HFF-Myc (cell line): ENCODE measurements around the gene MCEMP1.

Experiments
- DNase-seq: peaks from one replicate; pipeline ENCODE4 v3.0.0-alpha.2; 2011; ENCODE audit warnings: low read depth; ENCODE audit errors: extremely low read depth
- H3K4me3 ChIP-seq: replicated peaks from 2 replicates; pipeline ENCODE4 v1.5.1; 2011; ENCODE audit warnings: low read depth, mild to moderate bottlenecking, control low read depth, low read length
- CTCF ChIP-seq: IDR thresholded peaks from 2 replicates; pipeline ENCODE4 v1.5.1; 2012; ENCODE audit warnings: mild to moderate bottlenecking, low read depth, low read length, control low read depth; ENCODE audit errors: missing control alignments

Gene MCEMP1

GRCh38 chr19:7644550-7644877 lies 32.4 kb upstream of the MCEMP1 start:
- no peak for DNase-seq
- TF ChIP-seq CTCF = no peak
- H3K4me3 ChIP-seq = no peak overlapping the region

GRCh38 chr19:7645163-7645562 lies 31.7 kb upstream of the MCEMP1 start:
- no peak for DNase-seq
- TF ChIP-seq CTCF = no peak
- no peak overlapping the region for H3K4me3 ChIP-seq

- no peak for DNase-seq
- no peak for TF ChIP-seq CTCF
- H3K4me3 ChIP-seq = no peak overlapping the region
Measured at GRCh38 chr19:7645656-7646425, 31.0 kb upstream of the MCEMP1 start.

- H3K4me3 ChIP-seq = no peak overlapping the region
- DNase-seq = no peak
- no peak for TF ChIP-seq CTCF
Measured at GRCh38 chr19:7646426-7646700, 30.5 kb upstream of the MCEMP1 start.

GRCh38 chr19:7647156-7647555 lies 29.7 kb upstream of the MCEMP1 start:
- H3K4me3 ChIP-seq = no peak overlapping the region
- no peak for TF ChIP-seq CTCF
- DNase-seq = no peak

- no peak for TF ChIP-seq CTCF
- no peak overlapping the region for H3K4me3 ChIP-seq
- DNase-seq = no peak
Measured at GRCh38 chr19:7648265-7649014, 28.4 kb upstream of the MCEMP1 start.
